ENCODE measurements around the gene FAM83G.

FAM83G gene

GRCh38 chr17:19006698-19007097 lies 2.1 kb upstream of the FAM83G start:
- no peak for DNase-seq

- no peak for DNase-seq
Observed at GRCh38 chr17:19005789-19006430, 1.3 kb upstream of the FAM83G start.

- DNase-seq = no peak
Observed at GRCh38 chr17:19005137-19005773, 691 bp upstream of the FAM83G start.

GRCh38 chr17:19003543-19004420 lies 782 bp downstream of the FAM83G start:
- DNase-seq = peak; percentile 34 to 56 (median 47)

- peak in 1 of 3 donors; percentile 26 for DNase-seq
Observed at GRCh38 chr17:19002805-19003542, 1.6 kb downstream of the FAM83G start.

GRCh38 chr17:19001907-19002590 lies 2.5 kb downstream of the FAM83G start:
- DNase-seq = peak in 2 of 3 donors; percentile 18 to 32

GRCh38 chr17:19000531-19001325 lies 3.8 kb downstream of the FAM83G start:
- DNase-seq = no peak

- DNase-seq = no peak
Observed at GRCh38 chr17:18999911-19000310, 4.7 kb downstream of the FAM83G start.

- DNase-seq = no peak
Observed at GRCh38 chr17:18999394-18999793, 5.2 kb downstream of the FAM83G start.

- no peak for DNase-seq
Observed at GRCh38 chr17:18997650-18998196, 6.8 kb downstream of the FAM83G start.

- DNase-seq = no peak
Observed at GRCh38 chr17:18996458-18996857, 8.1 kb downstream of the FAM83G start.

GRCh38 chr17:18995220-18995619 lies 9.3 kb downstream of the FAM83G start:
- no peak for DNase-seq

- no peak for DNase-seq
Observed at GRCh38 chr17:18994631-18995030, 9.9 kb downstream of the FAM83G start.

- DNase-seq = no peak
Observed at GRCh38 chr17:18993905-18994526, 10.5 kb downstream of the FAM83G start.

GRCh38 chr17:18992454-18993130 lies 12.0 kb downstream of the FAM83G start:
- no peak for DNase-seq

- no peak for DNase-seq
Observed at GRCh38 chr17:18991531-18992315, 12.8 kb downstream of the FAM83G start.

GRCh38 chr17:18990331-18990730 lies 14.2 kb downstream of the FAM83G start:
- DNase-seq = no peak

- no peak for DNase-seq
Observed at GRCh38 chr17:18988546-18989173, 15.9 kb downstream of the FAM83G start.

Measured in suppressor macrophage treated with lipopolysaccharide for 1 hour (primary cell).